GM11168 (cell line): ENCODE results near the gene IL1RL2.

Source experiments
- in situ Hi-C: fragments of 300-500 bp; cut with MboI; formaldehyde crosslinking; loops from one replicate; pipeline ENCODE4 v1.12.0; 2022; ENCODE audit warnings: low sequenced_read_pairs; ENCODE audit not compliant: unreplicated experiment

IL1RL2 gene

GRCh38 chr2:102258386-102259074, 71.7 kb downstream of the IL1RL2 start:
- in situ Hi-C loops, result loop anchor here (10.0 kb wide), 1 partner anchor 186 kb away; no protein-coding TSS in a partner anchor

- in situ Hi-C loops, result no loop called here
These were observed 74.8 kb downstream of the IL1RL2 start for GRCh38 chr2:102261467-102262135.

- in situ Hi-C loops, result no loop called here
These were observed 75.7 kb downstream of the IL1RL2 start for GRCh38 chr2:102262216-102263129.

DNA sequence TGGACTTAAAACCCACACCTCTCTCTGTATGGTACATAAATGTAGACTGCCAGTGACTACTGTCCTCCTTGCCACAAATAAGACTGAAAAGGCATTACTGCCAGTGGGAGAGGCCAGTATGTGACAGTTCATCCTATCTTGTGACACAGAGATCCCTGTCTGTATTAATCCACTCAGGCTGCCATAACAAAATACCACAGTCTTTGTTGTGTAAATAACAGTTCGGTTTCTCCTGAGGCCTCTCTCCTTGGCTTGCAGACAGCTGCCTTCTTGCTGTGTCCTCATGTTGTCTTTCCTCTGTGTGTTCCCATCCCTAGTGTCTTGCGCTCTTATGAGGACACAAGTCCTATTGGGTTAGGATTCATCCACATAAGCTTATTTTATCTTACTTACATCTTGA, 78.1 kb downstream of the IL1RL2 start:
- in situ Hi-C loops, result no loop called here

DNA sequence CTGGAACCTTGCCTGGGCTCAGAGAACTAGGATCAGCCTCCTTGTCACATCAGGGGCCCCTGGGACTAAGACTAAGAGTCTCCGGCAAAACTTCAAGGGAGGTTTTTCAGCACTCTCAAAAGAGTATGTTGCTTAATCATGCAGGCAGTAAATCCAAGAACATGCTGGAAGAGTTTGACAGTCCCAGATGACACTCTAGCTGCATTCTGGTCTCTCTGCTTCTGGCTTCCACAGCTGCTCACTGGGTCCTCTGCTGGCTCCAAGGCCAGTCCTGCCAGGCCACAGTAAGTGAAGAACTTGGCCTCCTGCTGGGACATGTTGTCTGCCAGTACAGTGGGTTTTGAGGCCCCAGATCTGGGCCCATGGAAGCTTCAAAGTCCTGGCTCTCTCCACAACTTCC, 79.4 kb downstream of the IL1RL2 start:
- in situ Hi-C loops, result no loop called here

- in situ Hi-C loops, result no loop called here
These were observed 81.0 kb downstream of the IL1RL2 start for GRCh38 chr2:102267774-102268173.

DNA sequence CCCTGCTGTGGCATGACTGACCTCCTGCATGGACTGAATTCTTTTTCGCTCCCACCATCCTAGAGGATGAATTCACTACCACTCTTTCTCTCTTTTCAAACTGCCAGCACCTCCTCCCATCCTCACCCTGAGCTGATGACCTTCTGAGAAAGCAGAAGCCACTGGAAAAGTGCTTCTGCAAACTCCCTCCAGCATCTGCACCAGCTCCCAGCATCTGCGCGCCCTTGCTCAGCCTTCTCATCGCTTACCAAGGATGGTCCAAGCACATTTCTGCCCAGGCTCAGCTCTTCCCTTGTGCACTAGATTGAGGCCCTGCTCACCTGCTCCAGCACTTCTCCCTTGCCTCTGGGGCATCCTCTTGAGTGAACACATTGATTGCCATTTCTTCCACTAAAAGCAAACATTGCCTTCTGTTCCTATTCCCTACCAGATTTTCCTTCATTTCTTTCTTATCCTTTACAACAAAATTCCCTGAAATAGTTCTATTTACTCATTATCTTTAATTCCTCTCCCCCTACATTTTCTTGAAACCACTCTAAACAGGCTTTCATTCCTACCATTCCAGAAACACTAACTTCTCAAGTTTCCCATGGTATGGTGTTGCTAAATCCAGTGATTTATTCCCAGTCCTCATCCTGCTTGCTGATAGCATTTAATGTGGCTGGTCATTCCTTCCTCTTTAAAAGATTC, 81.8 kb downstream of the IL1RL2 start:
- in situ Hi-C loops, result no loop called here

DNA sequence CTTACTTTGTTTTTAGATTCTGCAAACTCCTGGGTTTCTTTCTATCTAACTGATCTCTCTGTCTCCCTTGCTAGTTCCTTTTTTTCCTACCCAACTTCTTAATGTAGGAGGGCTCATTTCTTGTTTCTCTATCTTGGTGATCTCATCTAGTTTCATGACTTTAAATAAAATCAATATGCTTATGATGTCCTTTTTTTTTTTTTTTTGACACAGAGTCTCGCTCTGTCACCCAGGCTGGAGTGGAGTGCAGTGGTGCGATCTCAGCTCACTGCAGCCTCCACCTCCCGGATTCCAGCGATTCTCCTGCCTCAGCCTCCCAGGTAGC, 82.3 kb downstream of the IL1RL2 start:
- in situ Hi-C loops, result no loop called here

DNA sequence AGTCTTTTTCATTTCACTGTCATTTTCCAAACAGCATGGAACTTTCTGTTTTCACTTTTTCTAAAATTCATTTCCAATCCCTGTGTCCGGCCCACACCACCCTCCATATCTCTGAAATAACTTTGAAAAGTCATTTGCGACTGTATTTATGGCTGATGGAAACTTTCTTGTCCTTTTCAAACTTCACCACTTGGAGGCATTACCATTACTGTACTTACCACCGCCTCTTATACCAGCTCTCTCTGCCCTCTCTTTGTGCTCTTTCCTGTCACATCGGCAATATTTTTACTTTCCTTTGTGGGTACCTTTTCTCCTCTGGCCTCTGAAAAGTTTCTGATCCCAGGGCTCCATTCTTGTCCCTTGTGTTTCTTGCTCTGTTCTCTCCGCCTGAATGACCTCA, 85.0 kb downstream of the IL1RL2 start:
- in situ Hi-C loops, result no loop called here

GRCh38 chr2:102273619-102274211, 86.9 kb downstream of the IL1RL2 start:
- in situ Hi-C loops, result no loop called here

DNA sequence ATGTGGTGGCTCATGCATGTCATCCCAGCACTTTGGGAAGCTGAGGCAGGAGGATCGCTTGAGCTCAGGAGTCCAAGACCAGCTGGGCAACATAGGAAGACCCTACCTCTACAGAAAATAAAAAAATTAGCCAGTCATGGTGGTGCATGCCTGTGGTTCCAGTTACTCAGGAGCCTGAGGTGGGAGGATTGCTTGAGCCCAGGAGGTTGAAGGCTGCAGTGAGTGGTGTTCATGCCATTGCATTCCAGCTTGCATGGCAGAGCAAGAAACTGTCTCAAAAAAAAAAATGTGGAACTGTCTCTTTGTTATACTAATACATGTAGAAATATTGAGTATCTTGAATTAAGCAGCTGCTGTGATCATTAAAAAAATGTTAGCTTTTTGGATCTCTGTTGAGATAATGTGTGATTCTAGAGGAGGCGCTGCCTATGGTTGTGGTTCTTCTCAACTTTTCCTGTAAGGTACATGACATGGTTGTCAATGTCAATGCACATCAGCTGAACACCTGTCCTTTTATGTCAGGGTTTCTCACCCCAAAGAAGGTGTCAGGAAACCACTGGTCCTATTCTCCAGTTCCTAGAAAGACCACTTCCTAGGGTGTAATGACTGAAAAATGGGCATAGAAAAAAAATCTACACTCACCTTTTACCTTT, 89.9 kb downstream of the IL1RL2 start:
- in situ Hi-C loops, result no loop called here

DNA sequence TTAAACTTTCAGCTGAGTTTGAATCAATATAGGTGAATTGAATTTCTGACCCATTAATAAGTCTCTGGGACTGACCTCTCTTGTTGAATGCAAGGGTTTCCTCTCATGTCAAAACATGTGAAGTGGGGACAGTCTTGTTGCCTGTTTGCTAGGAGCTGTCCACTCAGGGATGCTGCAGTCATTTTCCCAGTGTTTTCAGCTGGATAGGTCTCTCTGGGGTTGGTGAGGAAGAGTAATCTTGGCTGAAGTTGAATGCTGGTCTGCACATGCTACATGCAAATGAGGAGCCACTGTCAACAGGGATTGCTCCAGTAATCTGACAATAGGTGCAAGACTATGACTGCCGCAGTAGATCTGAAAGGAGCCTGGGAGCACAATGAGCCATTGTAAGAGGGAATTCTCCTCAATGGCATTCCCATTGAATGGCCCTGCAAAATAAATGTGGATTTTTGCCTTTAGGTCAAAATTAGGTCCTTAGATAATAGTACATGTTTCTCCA, 90.4 kb downstream of the IL1RL2 start:
- in situ Hi-C loops, result no loop called here

DNA sequence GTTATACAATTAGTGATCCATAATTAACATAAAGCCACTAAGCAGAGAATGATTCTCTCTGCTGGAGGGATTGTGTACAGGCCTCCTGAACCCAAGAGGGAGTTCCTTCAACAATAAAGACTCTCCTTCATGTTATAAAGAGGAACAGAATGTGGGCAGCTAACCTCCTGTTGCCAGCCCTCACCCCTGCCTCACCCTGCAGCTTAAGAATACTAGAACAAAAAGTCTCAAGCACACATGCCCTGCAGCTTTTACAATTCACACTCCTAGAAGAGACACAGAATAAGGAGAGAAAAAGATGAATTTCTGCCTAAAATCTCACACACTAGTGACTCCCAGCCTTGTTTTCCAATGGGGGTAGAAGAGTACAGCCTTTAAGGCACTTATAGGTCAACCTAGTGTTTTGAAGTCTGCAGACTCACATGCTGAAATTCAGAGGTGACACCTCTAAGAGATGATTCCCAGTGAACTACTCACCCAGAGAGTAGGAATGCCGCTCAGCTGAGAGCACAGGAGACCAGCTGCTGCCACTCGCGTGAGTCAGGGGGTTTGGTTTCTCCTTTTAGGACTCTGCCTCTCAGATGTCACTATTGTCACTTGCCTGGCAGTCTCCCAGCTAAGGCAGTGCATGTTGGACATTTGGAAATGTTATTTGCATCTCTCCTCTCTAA, 92.0 kb downstream of the IL1RL2 start:
- in situ Hi-C loops, result no loop called here

DNA sequence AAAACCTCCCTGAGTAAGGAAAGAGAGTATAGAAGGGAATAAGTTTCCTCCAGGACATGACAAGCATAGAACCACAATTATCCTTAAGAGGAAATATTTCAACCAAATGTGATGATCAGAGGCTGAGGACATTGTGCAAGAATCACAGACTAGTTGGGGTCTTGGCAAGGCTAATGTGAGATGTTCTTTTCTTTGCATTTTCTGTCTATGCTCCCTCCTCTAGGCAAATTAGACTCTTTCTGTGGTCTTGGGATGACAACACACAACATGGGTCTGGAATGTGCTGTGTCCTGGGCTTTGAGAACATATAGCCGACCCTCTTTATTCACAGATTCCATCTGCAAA, 92.5 kb downstream of the IL1RL2 start:
- in situ Hi-C loops, result no loop called here

DNA sequence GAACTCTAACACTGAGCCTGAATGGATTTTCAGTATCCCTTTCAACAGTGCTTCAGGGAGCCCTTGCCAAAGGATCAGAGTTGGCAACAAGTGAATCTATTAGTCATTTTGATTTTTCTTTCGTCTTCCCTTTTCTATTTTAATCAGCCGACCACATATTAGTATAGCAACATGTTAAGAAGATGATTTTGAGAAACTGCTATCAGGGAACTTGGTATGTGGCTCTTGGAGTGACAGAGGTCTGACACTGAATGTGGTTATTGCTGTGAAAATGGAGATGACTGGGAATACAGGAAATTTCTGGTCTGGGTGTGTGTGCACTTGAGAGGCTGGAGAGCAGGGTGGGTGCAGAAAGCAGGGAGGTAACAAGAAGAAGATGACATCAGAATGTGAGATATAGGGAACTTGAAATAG, 95.9 kb downstream of the IL1RL2 start:
- in situ Hi-C loops, result no loop called here

DNA sequence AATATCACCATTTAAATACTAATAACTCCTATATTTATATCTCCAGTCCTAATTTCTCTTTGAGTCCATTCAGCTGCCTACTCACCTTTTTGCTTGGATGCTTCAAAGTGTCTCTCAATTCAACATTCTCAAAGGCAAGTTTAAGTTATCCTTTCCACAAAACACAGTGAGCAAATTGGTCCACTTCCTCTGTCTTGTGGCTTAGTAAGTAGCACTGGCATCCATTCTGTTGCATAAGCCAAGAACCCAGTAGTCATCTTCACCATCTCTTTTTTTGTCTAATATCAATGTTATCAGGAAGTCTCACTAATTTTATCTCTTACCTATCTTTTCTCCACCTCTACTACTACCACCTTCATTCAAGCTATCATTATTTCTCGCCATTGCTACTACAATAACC, 97.2 kb downstream of the IL1RL2 start:
- in situ Hi-C loops, result no loop called here

- in situ Hi-C loops, result no loop called here
These were observed 97.8 kb downstream of the IL1RL2 start for GRCh38 chr2:102284611-102285010.

- in situ Hi-C loops, result no loop called here
These were observed 98.5 kb downstream of the IL1RL2 start for GRCh38 chr2:102285368-102285767.

DNA sequence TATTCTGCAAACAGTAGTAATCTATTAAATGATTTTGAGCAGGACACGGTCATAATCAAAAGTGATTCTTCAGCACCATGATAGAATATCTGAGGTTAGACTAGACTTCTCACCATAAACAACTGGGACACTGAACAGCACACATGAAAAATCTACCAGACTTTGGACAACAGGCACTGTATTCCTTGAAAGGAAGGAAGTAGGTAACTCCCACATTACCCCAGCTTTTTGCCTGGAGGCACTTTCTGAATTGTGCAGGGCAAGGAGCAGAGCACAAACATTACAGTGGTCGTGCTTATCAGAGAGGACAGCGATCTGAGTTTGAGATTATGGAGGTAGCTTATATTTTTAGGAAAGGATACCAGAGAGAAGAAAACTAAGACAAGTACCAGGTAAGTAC, 99.2 kb downstream of the IL1RL2 start:
- in situ Hi-C loops, result no loop called here
